ENCODE results near the gene NAP1L1. TPM values are rescaled to one million over a fixed set of nuclear protein-coding genes. Genes with fewer than 3 reads are reported as not detected.

The NAP1L1 gene
- total RNA-seq, 2 donors from 2014 or later: 835 to 875 TPM

DNA sequence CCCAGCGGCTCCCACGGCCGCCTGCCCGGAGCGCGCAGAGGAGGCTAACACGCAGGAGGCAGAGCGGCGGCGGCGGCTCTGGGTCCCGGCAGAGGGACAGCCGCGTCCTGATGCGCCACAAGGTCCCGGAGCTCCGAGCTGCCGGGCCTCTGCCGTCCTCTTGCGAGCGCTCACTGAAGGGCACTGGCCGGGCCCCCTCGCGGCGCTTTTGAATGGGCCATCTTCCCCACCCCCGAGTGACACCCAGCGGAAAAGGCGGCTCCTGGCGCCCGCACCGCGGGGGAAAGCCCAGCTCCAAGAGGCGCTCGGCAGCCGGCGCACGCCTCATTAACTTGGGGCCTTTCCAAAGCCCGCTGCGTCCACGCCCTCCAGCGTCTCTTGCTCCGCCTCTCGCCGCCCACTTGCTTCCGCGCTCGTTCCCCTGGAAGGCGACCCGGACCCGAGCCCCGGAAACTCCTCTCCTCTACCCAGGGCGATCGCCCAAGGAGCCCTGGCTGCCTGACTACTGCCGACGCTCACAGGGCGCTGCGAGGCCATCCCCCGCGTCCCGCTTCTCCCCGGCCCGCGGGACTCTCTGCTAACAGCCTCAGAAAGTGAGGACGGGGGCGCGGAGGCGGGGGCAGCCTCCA, 53.0 kb downstream of the NAP1L1 start, which contains the start of gene PHLDA1:
TSS of gene PHLDA1 (minus strand) at position 363 of the 629 bp plus-strand sequence.
- peak; percentile 79 to 85 for ATAC-seq
- H3K9me3 Mint-ChIP-seq: no peaks in the 10 kb centered on the region

DNA sequence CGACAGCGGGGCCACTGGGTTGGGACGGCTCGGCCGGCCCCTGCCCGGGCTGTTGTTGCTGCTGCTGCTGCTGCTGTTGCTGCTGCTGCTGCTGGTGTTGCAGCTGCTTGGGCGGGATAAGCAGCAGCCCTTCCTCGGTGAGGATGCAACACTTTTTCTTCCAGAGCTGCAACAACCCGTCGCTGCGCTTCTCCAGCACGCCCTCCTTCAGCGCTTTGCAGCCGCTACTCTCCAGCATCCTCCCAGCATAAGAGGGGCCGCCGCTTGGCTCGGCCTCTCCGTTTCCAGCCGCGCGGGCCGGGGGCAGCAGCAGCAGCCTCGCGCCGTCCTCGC, 53.4 kb downstream of the NAP1L1 start:
- peaks cover 0 to 26% of the 10 kb centered on the region in 2 donors for H3K36me3 Mint-ChIP-seq
- no peak for DNase-seq (ENCODE audit: low spot score in 2 of 2)
- no peaks in the 10 kb centered on the region for H3K9me3 Mint-ChIP-seq
- no peak for ATAC-seq
- peak overlapping the region; percentile 89 to 100 for H3K27ac Mint-ChIP-seq

More for the DNA sequence above, 53.0 kb downstream of the NAP1L1 start, which contains the start of gene PHLDA1:
- Mint-ChIP-seq H3K36me3 (peaks cover 0 to 26% of the 10 kb centered on the region in 2 donors), H3K27ac (peak within 1 kb of the TSS; percentile 98 to 100)
- peak; percentile 92 to 95 for DNase-seq (ENCODE audit: low spot score in 2 of 2)

DNA sequence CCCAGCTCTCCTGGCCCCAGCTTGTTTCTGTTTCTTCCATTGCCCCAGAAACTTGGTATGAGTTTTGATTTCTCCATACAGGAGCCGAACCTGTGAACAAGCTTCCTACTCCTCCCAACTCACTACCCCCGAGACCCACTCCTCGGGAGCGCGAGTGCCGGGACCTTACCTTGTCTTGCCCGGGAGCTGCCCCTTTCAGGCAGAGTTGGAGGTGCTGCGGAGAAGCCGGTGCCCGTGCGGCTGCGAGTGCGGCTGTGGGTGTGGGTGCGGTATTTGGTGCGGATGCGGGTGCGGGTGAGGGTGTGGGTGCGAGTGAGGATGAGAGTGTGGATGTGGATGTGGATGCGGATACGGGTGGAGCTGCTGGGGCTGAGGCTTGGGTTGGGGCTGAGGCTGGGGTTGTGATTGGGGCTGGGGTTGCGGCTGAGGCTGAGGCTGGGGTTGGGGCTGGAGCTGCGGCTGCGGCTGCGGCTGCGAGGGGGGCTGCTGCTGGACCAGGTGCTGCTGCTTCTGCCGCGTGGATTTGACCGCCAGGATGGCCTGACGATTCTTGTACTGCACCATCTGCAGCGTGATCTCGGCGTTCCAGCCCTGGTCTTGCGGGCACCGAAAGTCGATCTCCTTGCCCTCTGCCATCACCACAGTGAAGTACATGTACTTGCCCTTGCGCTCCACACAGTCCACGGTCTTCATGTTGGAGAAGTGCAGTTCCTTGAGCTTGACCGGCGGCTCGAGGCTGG, 54.0 kb downstream of the NAP1L1 start:
- peak overlapping the region; percentile 89 to 100 for H3K27ac Mint-ChIP-seq
- no peaks in the 10 kb centered on the region for H3K9me3 Mint-ChIP-seq
- H3K36me3 Mint-ChIP-seq: peaks cover 0 to 26% of the 10 kb centered on the region in 2 donors
- ATAC-seq (peak; percentile 9 to 47), DNase-seq (ENCODE audit: low spot score in 2 of 2) (peak; percentile 54 to 84)

DNA sequence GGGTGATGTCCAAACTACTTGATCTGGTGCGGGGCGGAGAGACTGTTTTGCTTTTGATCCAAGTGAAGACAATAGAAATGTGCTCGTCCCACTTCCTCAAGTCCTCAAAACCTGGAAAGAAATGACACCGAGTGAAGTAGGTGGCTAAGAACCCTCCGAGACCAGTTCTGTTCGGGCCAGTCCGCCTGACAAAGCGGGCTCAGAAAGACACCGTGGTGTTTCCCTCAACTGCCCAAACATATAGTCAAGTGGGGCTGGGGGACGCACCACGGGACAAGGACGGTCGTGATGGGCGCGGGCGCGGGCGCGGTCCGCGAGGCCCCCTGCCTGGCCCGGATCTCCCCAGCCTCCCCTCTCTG, 54.5 kb downstream of the NAP1L1 start:
- Mint-ChIP-seq H3K27ac (peak overlapping the region; percentile 89 to 100), H3K9me3 (no peaks in the 10 kb centered on the region), H3K36me3 (peaks cover 0 to 26% of the 10 kb centered on the region in 2 donors)
- DNase-seq (ENCODE audit: low spot score in 2 of 2) (no peak), ATAC-seq (peak in 1 of 2 donors; percentile 4)

DNA sequence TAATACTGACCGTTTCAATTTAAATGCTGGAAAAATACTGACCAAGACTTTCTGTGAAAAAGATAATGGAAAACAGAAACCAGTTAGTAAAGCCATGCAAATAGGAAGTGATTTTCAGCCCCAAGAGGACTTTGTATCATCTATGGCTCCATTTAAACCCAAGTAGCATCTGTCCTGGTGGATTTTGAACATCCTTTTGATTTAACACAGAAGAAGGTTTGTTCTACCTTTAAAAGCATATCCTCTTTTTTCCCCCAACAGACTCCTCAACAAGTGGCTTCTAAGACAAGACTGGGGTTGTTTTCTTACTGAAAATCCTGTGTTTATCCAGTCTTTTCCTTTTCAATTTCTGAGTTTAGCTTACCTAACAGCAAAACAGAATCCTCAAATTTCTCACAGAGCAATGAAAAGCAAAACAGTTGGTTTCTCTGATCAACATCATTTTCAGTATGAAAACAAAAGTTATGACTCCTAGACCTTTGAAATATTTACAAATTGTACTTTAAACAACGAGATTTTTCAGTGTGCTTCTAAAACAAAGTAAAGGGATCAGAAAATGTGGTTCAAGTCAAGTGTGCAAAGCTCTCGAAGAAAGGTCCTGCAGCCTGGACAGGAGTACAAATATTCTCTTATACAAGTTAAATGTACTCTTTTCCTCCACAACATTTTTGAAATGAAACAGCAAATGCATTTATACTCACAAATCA, 55.8 kb downstream of the NAP1L1 start:
- no peaks in the 10 kb centered on the region for H3K9me3 Mint-ChIP-seq
- peaks cover 0 to 26% of the 10 kb centered on the region in 2 donors for H3K36me3 Mint-ChIP-seq
- DNase-seq (ENCODE audit: low spot score in 2 of 2) (no peak), ATAC-seq (no peak)
- peak overlapping the region; percentile 14 to 100 for H3K27ac Mint-ChIP-seq

DNA sequence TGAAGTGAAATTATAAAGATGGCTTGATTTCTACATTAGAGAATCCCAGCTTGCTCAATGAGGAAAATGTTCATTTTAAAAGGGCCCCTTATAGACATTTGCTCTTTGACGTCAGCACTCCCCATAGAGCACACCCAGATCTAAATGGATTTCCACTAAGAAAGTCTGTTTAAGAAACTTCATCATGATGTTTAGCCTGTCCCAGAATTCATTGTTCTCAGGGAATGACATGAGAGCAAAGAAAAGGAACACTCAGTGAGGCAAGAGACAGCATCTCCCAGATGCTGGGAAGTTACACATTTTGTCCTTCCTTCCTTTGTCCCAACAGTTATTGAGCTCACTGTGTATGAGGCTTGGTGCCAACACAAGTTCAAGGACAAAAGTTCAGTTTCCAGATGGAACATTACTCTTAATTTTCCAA, 57.8 kb downstream of the NAP1L1 start:
- H3K36me3 Mint-ChIP-seq: peaks cover 0 to 22% of the 10 kb centered on the region in 2 donors
- no peaks in the 10 kb centered on the region for H3K9me3 Mint-ChIP-seq
- DNase-seq (ENCODE audit: low spot score in 2 of 2) (no peak), ATAC-seq (no peak)
- no peak overlapping the region for H3K27ac Mint-ChIP-seq

DNA sequence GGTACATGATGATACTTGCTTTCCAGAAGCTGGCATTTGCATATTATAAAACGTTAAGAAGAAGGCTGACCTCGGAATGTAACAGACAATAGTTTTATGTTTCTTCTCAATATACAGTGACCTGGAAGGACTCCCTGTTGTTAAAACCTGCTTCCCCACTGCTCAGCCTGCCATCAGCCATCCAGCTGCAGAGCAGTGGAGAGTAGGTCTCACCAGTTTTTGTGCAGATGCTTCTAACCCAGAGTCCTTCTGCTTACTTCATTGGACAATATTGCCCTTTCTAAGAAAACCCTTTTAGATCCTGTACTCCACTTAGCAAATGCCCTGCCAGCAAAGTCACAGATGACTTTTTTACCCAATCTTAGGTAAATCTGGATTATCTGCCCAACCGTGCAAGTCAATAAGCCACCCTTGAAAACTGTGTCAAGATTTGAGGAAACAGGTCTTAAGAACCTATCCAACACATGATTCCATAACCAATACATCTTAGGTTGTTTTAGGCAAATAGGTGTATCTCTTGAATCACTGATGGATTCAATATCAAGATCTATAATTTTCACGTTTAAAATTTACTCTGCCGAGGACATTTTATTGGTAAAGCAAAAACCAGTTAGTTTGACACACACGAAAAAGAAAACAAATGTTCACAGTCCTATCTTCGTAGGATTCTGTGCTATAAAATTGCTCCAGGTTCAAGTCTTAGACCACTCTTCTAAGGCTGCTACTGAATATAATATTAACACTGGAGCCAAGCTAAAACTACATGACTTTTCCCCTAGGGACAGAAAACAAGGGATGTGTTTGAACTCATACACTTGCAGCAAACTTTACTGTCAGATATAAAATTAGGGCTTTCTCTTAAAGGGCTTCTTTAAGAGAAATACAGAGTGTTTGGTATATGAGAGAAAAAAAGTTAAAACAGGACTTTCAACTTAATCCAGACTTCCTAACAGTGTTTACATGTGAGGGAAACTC, 58.6 kb downstream of the NAP1L1 start:
- Mint-ChIP-seq H3K27ac (no peak overlapping the region), H3K9me3 (no peaks in the 10 kb centered on the region), H3K36me3 (peaks cover 0 to 19% of the 10 kb centered on the region in 2 donors)
- ATAC-seq (no peak), DNase-seq (ENCODE audit: low spot score in 2 of 2) (no peak)

DNA sequence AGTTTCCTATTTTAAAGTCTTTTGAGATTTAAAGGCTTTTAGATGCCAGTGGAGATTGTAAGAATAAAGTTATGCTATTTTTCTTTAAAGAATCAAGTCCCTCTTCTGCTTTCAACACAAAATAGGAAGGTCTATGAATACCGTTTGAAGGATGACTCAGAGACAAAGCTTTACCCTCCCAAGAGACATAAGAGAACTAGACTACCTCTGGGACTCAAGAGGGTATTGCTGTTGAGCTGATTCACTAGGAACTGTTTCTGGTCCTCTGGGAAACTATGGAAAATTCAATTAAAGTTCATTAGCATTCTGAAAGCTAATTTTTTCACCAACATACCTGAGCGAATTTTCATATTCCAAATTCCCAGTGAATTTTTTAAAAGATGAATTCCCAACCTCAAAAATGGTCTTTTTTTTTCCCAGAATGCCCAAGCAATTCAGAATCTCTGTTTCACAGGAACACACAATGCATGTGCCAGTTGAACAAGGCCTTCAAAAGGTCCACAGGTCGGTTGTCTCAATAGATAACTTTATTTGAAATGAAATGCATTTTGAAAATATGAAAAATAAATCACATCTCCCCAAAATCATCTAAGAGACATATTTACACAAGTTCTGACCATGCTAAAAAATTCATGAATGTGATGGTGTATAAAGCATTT, 59.4 kb downstream of the NAP1L1 start:
- no peak for ATAC-seq
- no peak for DNase-seq (ENCODE audit: low spot score in 2 of 2)
- Mint-ChIP-seq H3K36me3 (peaks cover 0 to 11% of the 10 kb centered on the region in 2 donors), H3K27ac (no peak overlapping the region), H3K9me3 (no peaks in the 10 kb centered on the region)

DNA sequence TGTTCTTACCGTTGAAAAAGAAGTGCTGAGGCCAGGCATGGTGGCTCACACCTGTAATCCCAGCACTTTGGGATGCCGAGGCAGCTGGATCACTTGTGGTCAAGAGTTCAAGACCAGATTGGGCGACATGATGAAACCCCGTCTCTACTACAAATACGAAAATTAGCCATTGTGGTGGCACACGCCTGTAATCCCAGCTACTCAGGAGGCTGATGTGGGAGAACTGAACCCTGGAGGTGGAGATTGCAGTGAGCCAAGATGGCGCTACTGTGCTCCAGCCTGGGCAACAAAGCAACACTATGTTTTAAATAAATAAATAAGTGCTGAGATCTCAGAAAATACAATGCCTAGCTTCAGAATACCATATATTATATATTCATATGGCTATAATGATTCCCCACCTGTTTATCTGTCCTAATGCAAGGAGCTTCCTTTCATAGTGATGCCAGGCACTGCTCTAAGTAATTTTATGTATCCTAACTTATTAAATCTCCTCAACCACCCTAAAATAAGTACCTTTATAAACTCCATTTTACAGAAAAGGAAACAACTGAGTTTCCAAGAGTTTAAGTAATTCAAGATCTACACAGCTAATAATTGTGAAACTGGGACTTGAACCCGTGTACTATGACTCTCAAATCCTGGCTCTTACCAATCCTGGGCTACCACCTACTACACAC, 60.2 kb downstream of the NAP1L1 start:
- Mint-ChIP-seq H3K27ac (peak overlapping the region in 1 of 2 donors; percentile 79), H3K36me3 (peaks cover 0 to 7% of the 10 kb centered on the region in 2 donors), H3K9me3 (no peaks in the 10 kb centered on the region)
- ATAC-seq (no peak), DNase-seq (ENCODE audit: low spot score in 2 of 2) (no peak)

DNA sequence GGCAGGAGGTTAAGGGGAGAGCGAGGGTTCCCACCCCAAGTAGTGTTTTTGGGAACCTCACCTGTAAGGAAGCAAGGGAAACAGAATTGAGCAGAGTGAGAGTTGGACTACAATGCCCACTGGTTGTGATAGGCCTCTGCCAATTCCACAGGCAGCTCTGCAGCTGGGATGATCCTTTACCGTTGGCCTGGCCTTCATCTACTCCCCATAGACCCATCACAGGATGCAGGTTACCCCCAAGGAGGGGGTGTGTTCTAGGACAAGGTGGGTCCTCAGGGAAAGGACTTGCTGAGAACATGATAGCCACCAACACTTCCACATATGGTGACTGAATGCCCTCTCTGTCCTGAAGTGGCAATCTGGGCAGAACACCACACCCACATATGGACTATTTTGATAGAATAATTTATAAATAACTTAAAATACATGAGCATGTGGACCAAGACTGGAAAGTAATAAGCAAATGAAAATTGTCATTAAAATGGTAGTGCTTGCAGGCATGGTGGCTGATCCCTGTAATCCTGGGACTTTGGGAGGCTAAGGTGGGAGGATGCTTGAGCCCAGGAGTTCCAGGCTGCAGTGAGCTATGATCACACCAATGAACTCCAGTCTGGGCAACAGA, 61.3 kb downstream of the NAP1L1 start:
- ATAC-seq (no peak), DNase-seq (ENCODE audit: low spot score in 2 of 2) (no peak)
- Mint-ChIP-seq H3K9me3 (no peaks in the 10 kb centered on the region), H3K36me3 (no peaks in the 10 kb centered on the region), H3K27ac (peak overlapping the region in 1 of 2 donors; percentile 8)

DNA sequence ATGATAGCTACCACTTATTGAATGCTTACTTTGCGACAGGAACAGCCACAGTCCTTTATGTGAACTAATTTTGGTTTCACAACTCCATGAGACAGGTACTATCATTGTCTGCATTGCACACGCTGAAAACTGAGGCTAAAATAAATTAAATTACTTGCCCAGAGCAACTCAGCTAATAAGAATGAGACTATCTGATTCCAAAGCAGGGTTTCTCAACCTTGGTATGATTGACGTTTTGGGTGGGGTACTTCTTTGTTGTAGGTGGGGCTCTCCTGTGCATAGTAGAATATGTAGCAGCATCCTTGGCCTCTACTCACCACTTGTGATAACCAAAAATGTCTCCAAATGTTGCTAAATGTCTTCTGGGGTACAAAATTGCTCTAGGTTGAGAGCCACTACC, 62.0 kb downstream of the NAP1L1 start:
- Mint-ChIP-seq H3K36me3 (no peaks in the 10 kb centered on the region), H3K9me3 (no peaks in the 10 kb centered on the region), H3K27ac (no peak overlapping the region)
- DNase-seq (ENCODE audit: low spot score in 2 of 2): no peak
- ATAC-seq: no peak

DNA sequence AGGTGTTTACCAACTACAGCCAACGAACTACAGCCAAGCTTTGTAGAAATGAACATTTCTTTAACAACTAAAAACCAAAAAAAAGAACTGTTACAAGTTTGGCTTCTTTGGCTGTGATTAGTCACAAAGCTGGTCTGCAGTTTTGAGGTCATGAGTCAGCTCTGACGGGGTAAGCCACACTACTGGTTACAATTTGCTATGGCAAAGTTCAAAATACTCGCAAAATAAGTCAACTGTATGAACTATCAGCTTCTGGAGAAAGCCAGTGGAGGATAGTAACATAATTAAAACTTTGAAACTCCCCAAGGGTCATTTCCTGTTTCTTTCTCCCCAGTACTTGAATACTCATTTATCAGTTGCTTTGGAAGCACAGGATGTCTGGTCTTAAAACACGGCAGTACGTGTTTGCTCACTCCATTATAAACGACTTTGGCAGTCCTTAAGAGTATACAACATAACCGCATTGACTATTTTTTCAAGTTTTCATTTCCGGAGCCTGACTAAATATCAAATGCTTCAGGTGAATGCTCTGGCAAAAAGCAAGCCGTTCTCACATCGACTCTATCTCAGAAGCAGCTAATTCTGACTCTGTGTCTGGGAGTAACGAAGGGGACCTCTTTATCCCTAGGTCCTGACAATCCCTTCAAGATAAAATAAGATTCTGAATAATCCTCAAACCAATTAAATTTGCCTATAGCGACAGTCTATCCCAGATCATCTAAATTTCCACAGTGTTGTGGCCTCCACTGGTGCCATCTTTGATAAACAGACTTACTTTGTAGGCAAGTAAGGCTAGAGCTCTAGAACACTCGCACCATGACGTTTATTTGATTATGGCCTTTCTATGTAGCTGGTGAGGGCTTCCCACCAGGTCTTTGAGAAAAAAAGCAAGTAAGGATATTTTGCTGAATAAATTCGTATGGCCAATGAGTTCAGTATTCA, 63.5 kb downstream of the NAP1L1 start:
- Mint-ChIP-seq H3K9me3 (no peaks in the 10 kb centered on the region), H3K27ac (peak overlapping the region; percentile 100), H3K36me3 (no peaks in the 10 kb centered on the region)
- DNase-seq (ENCODE audit: low spot score in 2 of 2) (peak; percentile 67 to 75), ATAC-seq (peak; percentile 86 to 87)

DNA sequence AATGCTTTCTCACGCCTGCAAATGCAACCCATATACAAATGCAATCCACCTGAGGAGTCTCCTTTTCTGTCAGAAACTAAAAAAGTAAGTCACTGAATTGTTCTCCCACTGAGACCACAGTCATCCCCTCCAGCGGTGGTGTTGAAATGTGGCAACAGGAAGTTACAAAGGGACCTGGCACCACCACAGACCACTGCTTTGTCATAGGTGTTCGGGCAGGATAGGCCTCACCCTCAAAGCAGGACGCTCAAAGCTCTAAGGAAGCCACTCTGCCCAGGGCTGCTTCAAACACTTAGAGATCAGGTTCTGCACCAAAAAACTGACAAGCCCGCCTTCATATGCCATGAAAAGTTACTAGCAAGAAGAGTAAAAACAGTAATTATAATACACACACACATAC, 64.2 kb downstream of the NAP1L1 start:
- no peaks in the 10 kb centered on the region for H3K36me3 Mint-ChIP-seq
- peak; percentile 76 to 89 for DNase-seq (ENCODE audit: low spot score in 2 of 2)
- ATAC-seq: peak; percentile 84 to 87
- H3K27ac Mint-ChIP-seq: peak overlapping the region; percentile 100
- H3K9me3 Mint-ChIP-seq: no peaks in the 10 kb centered on the region

DNA sequence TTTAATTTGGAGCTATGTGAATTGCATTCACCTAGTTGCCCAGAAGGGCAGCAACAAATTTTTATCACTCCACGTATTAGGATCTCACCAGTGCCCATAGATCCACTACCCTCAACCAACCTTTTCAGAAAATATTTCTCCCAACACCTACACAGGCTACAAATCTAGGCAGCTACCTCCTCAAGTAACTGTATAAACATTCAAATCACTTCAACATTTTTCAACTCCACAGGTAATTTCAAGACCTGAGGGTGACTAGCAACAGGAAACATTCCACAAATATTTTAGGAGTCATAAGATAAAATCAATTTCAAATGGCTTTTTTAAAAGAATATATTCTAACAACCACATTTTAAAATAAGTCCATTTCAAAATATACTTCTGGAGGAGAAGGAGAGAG, 65.8 kb downstream of the NAP1L1 start:
- H3K36me3 Mint-ChIP-seq: no peaks in the 10 kb centered on the region
- no peaks in the 10 kb centered on the region for H3K9me3 Mint-ChIP-seq
- ATAC-seq (no peak), DNase-seq (ENCODE audit: low spot score in 2 of 2) (no peak)
- H3K27ac Mint-ChIP-seq: no peak overlapping the region
